PC-3 (cell line): ENCODE results near the gene MRTFA. TPM values are rescaled to one million over a fixed set of nuclear protein-coding genes. Genes with fewer than 3 reads are reported as not detected.

Experiments
- ATAC-seq: fragments of 200-7000 bp; cut with Tn5 transposase; 2 replicates; pipeline ENCODE4 v1.9.1; 2020; ENCODE audit warnings: mild to moderate bottlenecking, moderate library complexity
- BruUV-seq: library from RNA; stranded (reverse); fragments of 400-500 nt; replicated peaks from 2 replicates; lab custom pipeline; 2021; lab: Mats Ljungman, UMichigan
- CTCF ChIA-PET: fragments of 300-600 bp; sonication (Branson Sonifier 250); formaldehyde crosslinking; loops from one replicate; lab custom pipeline; 2022; ENCODE audit warnings: antibody characterized with exemption; lab: Charles Lee
- POLR2A ChIA-PET: fragments of 300-600 bp; sonication (Branson Sonifier 250); formaldehyde crosslinking; loops from one replicate; lab custom pipeline; 2022; ENCODE audit warnings: antibody characterized with exemption; ENCODE audit not compliant: unreplicated experiment; lab: Charles Lee
- DNase-seq: peaks from one replicate; pipeline ENCODE4 v3.0.0-alpha.2; 2015
- H2AFZ ChIP-seq: fragments of 300-600 bp; sonication (generic); 2 replicates; pipeline ENCODE4 v1.6.0; 2016; ENCODE audit warnings: antibody characterized with exemption, low read length
- H3F3A ChIP-seq: fragments of 300-600 bp; sonication (generic); one replicate; pipeline ENCODE4 v1.6.0; 2017; ENCODE audit warnings: antibody characterized with exemption, low read length, control low read depth, mild to moderate bottlenecking; ENCODE audit not compliant: unreplicated experiment
- H3K27ac ChIP-seq: fragments of 300-600 bp; sonication (generic); 2 replicates; pipeline ENCODE4 v1.5.1; 2016; ENCODE audit warnings: mild to moderate bottlenecking, low read length
- H3K27me3 ChIP-seq: fragments of 300-600 bp; sonication (generic); 2 replicates; pipeline ENCODE4 v1.6.1; 2016; ENCODE audit warnings: low read length, mixed read lengths
- H3K36me3 ChIP-seq: fragments of 300-600 bp; sonication (generic); 2 replicates; pipeline ENCODE4 v1.6.1; 2016; ENCODE audit warnings: low read depth, mixed run types, low read length, mixed read lengths
- H3K4me1 ChIP-seq: fragments of 300-600 bp; sonication (generic); 2 replicates; pipeline ENCODE4 v1.5.1; 2016; ENCODE audit warnings: low read length; ENCODE audit not compliant: insufficient read depth
- H3K4me2 ChIP-seq: fragments of 300-600 bp; sonication (generic); 2 replicates; pipeline ENCODE4 v1.6.0; 2016; ENCODE audit warnings: low read length
- H3K4me3 ChIP-seq: fragments of 300-600 bp; sonication (generic); 2 replicates; pipeline ENCODE4 v1.5.1; 2016; ENCODE audit warnings: mild to moderate bottlenecking, low read length, mixed read lengths
- H3K79me2 ChIP-seq: fragments of 300-600 bp; sonication (generic); 2 replicates; pipeline ENCODE4 v1.6.1; 2017; ENCODE audit warnings: low read length, mixed read lengths
- H3K9ac ChIP-seq: fragments of 300-600 bp; sonication (generic); 2 replicates; pipeline ENCODE4 v1.6.0; 2016; ENCODE audit warnings: mild to moderate bottlenecking, low read length
- H3K9me2 ChIP-seq: fragments of 300-600 bp; sonication (generic); replicated peaks from 2 replicates; pipeline ENCODE4 v1.6.1; 2016; ENCODE audit warnings: mixed run types, low read length, mixed read lengths
- H3K9me3 ChIP-seq: fragments of 300-600 bp; sonication (generic); 2 replicates; pipeline ENCODE4 v1.6.1; 2016; ENCODE audit warnings: low read length, mixed read lengths
- H4K20me1 ChIP-seq: fragments of 300-600 bp; sonication (generic); 2 replicates; pipeline ENCODE4 v1.6.1; 2016; ENCODE audit warnings: low read length, mixed read lengths
- CTCF ChIP-seq: fragments of 300-600 bp; sonication (generic); conservative IDR thresholded peaks from 2 replicates; pipeline ENCODE4 v1.5.1; 2017; ENCODE audit warnings: antibody characterized with exemption, low read depth, mild to moderate bottlenecking, low read length
- EZH2 ChIP-seq: fragments of 300-600 bp; sonication (generic); IDR thresholded peaks from one replicate; pipeline ENCODE4 v1.6.1; 2017; ENCODE audit warnings: antibody characterized with exemption, mild to moderate bottlenecking, low read length; ENCODE audit not compliant: unreplicated experiment
- EZH2phosphoT487 ChIP-seq: fragments of 300-600 bp; sonication (generic); IDR thresholded peaks from 2 replicates; pipeline ENCODE4 v1.6.1; 2018; ENCODE audit warnings: mild to moderate bottlenecking, antibody characterized with exemption, low read length, borderline replicate concordance
- intact Hi-C: fragments of 100-400 bp; cut with micrococcal nuclease; formaldehyde crosslinking; loops from 2 replicates; pipeline ENCODE4 v1.9.0; 2023
- total RNA-seq: library from RNA; depleted of rRNA; stranded (reverse); fragments of >200 nt; gene quantifications from 2 replicates; pipeline ENCODE4 v1.2.3, GENCODE V29; 2014

MRTFA gene
- total RNA-seq, 1 experiment from 2014 or later: 32.6 TPM

- Histone ChIP-seq H3F3A (peaks cover 6% of the 10 kb centered on the region), H3K9ac (no peak overlapping the region), H3K36me3 (no peaks in the 10 kb centered on the region), H3K4me1 (peaks cover 29% of the 10 kb centered on the region), H3K79me2 (peaks cover 52% of the 10 kb centered on the region), H3K4me2 (no peak overlapping the region), H3K27ac (peak overlapping the region; percentile 3; the same call in 1 of the 2 replicates), H2AFZ (no peak overlapping the region), H4K20me1 (no peaks in the 10 kb centered on the region), H3K4me3 (no peak overlapping the region), H3K27me3 (no peaks in the 10 kb centered on the region), H3K9me2 (no peaks in the 10 kb centered on the region), H3K9me3 (no peaks in the 10 kb centered on the region)
- CTCF ChIA-PET: no interaction called here
- BruUV-seq: no TSS peak
- POLR2A ChIA-PET: interaction anchor here (0.8 kb wide), 1 partner anchor 125 kb away, joined by 4 read pairs; no protein-coding TSS in a partner anchor
- intact Hi-C loops: no loop called here
- peak; percentile 54 for ATAC-seq
- DNase-seq: peak; percentile 18
- TF ChIP-seq EZH2 (no peak), EZH2phosphoT487 (no peak), CTCF (no peak)
Measured at GRCh38 chr22:40526960-40527359, 109.6 kb downstream of the MRTFA start.

- Histone ChIP-seq H3K4me2 (0 out of 2 replicates have a peak overlapping the region, but pooled peaks have one; percentile 19), H4K20me1 (no peaks in the 10 kb centered on the region), H3F3A (peaks cover 6% of the 10 kb centered on the region), H3K36me3 (no peaks in the 10 kb centered on the region), H2AFZ (no peak overlapping the region), H3K9me3 (no peaks in the 10 kb centered on the region), H3K4me1 (peaks cover 29% of the 10 kb centered on the region), H3K27ac (no peak overlapping the region), H3K4me3 (no peak overlapping the region), H3K79me2 (peaks cover 40% of the 10 kb centered on the region), H3K9me2 (no peaks in the 10 kb centered on the region), H3K9ac (no peak overlapping the region), H3K27me3 (no peaks in the 10 kb centered on the region)
- intact Hi-C loops: loop anchor here (2.0 kb wide), 2 partner anchors 111 to 121 kb away; partner anchors contain the start of gene MRTFA
- ATAC-seq (peak; percentile 55), DNase-seq (peak; percentile 48)
- BruUV-seq: no TSS peak
- ChIA-PET CTCF (interaction anchor here (0.6 to 1.4 kb wide), 3 partner anchors 10 to 121 kb away, joined by 4 to 7 read pairs (median 6); no protein-coding TSS in a partner anchor), POLR2A (interaction anchor here (0.6 kb wide), 1 partner anchor 111 kb away, joined by 4 read pairs; no protein-coding TSS in a partner anchor)
- TF ChIP-seq EZH2: no peak
- TF ChIP-seq CTCF: peak; percentile 65
Measured at GRCh38 chr22:40525250-40525884, 111.2 kb downstream of the MRTFA start.
